Measurements from ENCODE around the gene MRPL58. TPM values are rescaled to one million over a fixed set of nuclear protein-coding genes. Genes with fewer than 3 reads are reported as not detected.
"Not testable (repeated sequence)": the region's sequence is repeated elsewhere in the genome, so short reads cannot be mapped to it uniquely, and the experiment has no call there.

MRPL58 gene
- total RNA-seq, 2 experiments from 2014 or later = 5.4 to 7.1 TPM

DNA sequence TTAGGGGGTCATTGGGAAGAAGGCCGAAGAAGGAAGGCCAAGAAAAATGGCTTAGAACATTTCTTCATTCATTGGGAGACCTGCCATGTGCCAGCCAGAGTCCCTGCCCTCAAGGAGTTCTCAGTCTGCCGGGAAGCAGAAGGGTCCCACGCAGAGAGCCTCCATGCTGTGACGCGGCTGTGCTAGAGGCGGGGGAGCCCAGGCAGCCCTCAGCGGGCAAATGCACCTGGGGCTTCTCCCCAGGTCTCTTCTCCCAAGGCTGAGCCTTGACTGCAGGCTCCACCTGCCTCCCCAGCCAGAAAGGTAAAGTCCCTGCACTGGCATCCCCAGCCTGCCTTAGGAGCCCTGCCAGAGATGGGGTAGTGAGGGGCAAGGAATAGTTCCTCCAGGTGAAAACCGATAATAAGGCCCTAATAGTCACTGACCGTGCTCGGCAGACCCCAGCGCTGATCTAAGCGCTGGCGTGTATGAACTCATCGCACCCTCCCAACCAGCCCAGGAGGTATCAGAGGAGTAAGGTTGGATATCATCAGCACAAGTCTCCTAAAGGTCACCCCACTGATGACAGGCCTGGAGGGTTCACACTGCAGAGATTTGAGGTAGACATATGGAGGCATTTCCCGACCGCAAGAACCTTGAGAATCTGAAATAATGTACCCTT lies 31.0 kb upstream of the MRPL58 start:
- ATAC-seq (ENCODE audit: poor library complexity) = no peak
- H3K9me3 ChIP-seq (ENCODE audit: control insufficient read depth in 1 of 2, insufficient read depth in 1 of 2, low read length in 2 of 2) = no peaks in the 10 kb centered on the region
- Mint-ChIP-seq H3K36me3 (ENCODE audit: low read depth) (no peaks in the 10 kb centered on the region), H3K4me1 (ENCODE audit: low read depth) (peaks cover 22% of the 10 kb centered on the region), H3K27ac (peak overlapping the region; percentile 89), H3K4me3 (peak overlapping the region; percentile 91), H3K27me3 (no peaks in the 10 kb centered on the region), H3K9me3 (no peaks in the 10 kb centered on the region)
- intact Hi-C loops (cut with DNase I, micrococcal nuclease) = loop anchor here in 1 of 2 experiments (5.0 to 10.0 kb wide), 2 partner anchors 66 to 423 kb away; partner anchors contain the start of genes ATP5PD, GRB2 and KCTD2
- no peaks in the 10 kb centered on the region for H3K36me3 ChIP-seq (ENCODE audit: insufficient read depth, low read length)
- TF ChIP-seq, protein P1, sequence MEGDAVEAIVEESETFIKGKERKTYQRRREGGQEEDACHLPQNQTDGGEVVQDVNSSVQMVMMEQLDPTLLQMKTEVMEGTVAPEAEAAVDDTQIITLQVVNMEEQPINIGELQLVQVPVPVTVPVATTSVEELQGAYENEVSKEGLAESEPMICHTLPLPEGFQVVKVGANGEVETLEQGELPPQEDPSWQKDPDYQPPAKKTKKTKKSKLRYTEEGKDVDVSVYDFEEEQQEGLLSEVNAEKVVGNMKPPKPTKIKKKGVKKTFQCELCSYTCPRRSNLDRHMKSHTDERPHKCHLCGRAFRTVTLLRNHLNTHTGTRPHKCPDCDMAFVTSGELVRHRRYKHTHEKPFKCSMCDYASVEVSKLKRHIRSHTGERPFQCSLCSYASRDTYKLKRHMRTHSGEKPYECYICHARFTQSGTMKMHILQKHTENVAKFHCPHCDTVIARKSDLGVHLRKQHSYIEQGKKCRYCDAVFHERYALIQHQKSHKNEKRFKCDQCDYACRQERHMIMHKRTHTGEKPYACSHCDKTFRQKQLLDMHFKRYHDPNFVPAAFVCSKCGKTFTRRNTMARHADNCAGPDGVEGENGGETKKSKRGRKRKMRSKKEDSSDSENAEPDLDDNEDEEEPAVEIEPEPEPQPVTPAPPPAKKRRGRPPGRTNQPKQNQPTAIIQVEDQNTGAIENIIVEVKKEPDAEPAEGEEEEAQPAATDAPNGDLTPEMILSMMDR (IDR thresholded peaks at IDR 0.05) = no peak
- peaks cover 19% of the 10 kb centered on the region for H3K4me1 ChIP-seq (ENCODE audit: insufficient read depth, low read length)
- H3K27ac ChIP-seq (ENCODE audit: low read depth in 1 of 2, low read length in 2 of 2) = peak overlapping the region; percentile 36 to 71
- H3K4me3 ChIP-seq (ENCODE audit: low read length) = peak overlapping the region; percentile 80
- ChIA-PET POLR2A (no interaction called here), CTCF (interaction anchor here (0.6 kb wide), 1 partner anchor 198 kb away, joined by 4 read pairs; no protein-coding TSS in a partner anchor)
- no peak for DNase-seq
- no peaks in the 10 kb centered on the region for H3K27me3 ChIP-seq (ENCODE audit: control insufficient read depth in 1 of 2, insufficient read depth in 2 of 2, low read length in 2 of 2)

DNA sequence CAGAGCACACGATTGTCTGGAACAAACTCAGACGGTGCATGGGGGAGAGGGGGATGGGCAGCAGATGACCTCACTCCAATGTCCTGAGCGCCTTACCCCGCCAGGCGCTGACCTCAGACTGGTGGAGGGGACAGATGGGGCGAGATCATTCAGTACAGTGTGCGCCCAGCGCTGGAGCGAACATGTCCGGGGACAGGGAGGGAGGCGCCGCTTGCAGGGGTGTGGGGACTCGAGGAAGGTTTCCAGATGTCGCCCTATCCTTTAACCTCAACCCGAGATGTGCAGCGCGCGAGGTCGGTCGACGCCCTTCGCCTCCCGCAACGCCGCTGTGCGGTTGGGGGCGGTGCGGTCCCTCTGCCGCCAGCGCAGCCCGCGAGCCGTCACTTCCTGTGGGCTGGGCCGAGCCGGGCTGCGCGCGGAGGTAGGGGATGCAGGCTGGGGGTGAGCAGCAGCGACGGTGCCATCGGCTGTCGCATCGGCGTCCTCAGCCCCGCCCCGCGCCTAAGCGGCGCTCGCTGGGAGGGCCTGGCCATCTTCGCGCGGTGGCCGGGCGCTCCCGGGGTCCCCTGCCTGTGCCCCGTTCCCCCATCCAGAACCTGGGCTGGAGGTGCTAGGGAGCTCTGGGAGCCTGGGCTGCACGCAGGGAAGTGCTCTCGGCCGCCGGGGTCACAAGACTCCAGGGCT lies 30.3 kb upstream of the MRPL58 start:
- ChIA-PET POLR2A (interaction anchor here (1.0 to 2.5 kb wide), 3 partner anchors 10 to 52 kb away, joined by 3 to 11 read pairs (median 10); partner anchors contain the start of genes HID1 and MRPL58), CTCF (no interaction called here)
- DNase-seq = peak; percentile 61 to 93 (median 77)
- Mint-ChIP-seq H3K27ac (peak overlapping the region; percentile 89), H3K4me3 (peak overlapping the region; percentile 91), H3K36me3 (ENCODE audit: low read depth) (no peaks in the 10 kb centered on the region), H3K4me1 (ENCODE audit: low read depth) (peaks cover 29% of the 10 kb centered on the region), H3K27me3 (peaks cover 2% of the 10 kb centered on the region), H3K9me3 (no peaks in the 10 kb centered on the region)
- peaks cover 26% of the 10 kb centered on the region for H3K4me1 ChIP-seq (ENCODE audit: insufficient read depth, low read length)
- intact Hi-C loops (cut with DNase I, micrococcal nuclease) = loop anchor here (2.0 to 10.0 kb wide), 4 partner anchors 31 to 423 kb away; partner anchors contain the start of genes ATP5PD (in 1 of the 2), GRB2 (in 1 of the 2), KCTD2 (in 1 of the 2) and MRPL58 (in 1 of the 2)
- peak overlapping the region; percentile 80 for H3K4me3 ChIP-seq (ENCODE audit: low read length)
- H3K27ac ChIP-seq (ENCODE audit: low read depth in 1 of 2, low read length in 2 of 2) = peak overlapping the region; percentile 53 to 71
- H3K36me3 ChIP-seq (ENCODE audit: insufficient read depth, low read length) = no peaks in the 10 kb centered on the region
- H3K9me3 ChIP-seq (ENCODE audit: control insufficient read depth in 1 of 2, insufficient read depth in 1 of 2, low read length in 2 of 2) = no peaks in the 10 kb centered on the region
- no peaks in the 10 kb centered on the region for H3K27me3 ChIP-seq (ENCODE audit: control insufficient read depth in 1 of 2, insufficient read depth in 2 of 2, low read length in 2 of 2)
- TF ChIP-seq, protein P1 (IDR thresholded peaks at IDR 0.05) = no peak
- peak; percentile 91 for ATAC-seq (ENCODE audit: poor library complexity)

DNA sequence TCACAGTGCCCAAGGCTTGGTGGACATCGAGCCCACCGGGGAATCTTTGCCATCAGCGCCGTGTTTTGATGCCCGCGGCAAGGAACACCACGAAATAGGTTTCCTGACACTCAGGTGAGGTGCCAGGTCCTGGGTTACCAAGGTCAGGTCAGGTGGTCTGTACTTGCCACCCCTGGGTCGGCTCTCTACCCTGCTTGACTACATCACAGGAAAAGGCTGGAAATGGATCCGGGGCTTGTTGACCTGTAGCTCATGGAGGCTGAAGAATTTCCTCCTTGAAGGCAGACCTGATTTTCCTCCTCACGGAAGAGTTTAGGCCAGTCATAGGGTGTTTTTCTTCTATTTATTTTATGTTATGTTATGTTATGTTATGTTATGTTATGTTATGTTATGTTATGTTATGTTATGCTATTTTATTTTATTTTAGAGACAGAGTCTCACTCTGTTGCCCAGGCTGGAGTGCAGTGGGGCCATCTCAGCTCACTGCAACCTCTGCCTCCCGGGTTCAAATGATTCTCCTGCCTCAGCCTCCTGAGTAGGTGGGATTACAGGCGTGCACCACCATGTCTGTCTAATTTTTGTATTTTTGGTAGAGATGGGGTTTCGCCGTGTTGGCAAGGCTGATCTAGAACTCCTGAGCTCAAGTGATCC lies 29.7 kb upstream of the MRPL58 start:
- H3K27me3 ChIP-seq (ENCODE audit: control insufficient read depth in 1 of 2, insufficient read depth in 2 of 2, low read length in 2 of 2); ATAC-seq (ENCODE audit: poor library complexity); H3K27me3 Mint-ChIP-seq; H3K36me3 ChIP-seq (ENCODE audit: insufficient read depth, low read length); H3K36me3 Mint-ChIP-seq (ENCODE audit: low read depth); H3K9me3 ChIP-seq (ENCODE audit: control insufficient read depth in 1 of 2, insufficient read depth in 1 of 2, low read length in 2 of 2); H3K9me3 Mint-ChIP-seq: not testable (repeated sequence)
- DNase-seq = peak in 1 of 14 experiments; percentile 27
- ChIA-PET CTCF (interaction anchor here (1.2 to 1.7 kb wide), 3 partner anchors 21 to 29 kb away, joined by 4 to 7 read pairs (median 4); partner anchors contain the start of gene MRPL58), POLR2A (interaction anchor here (0.6 to 2.5 kb wide), 6 partner anchors 9 to 84 kb away, joined by 3 to 11 read pairs (median 4); partner anchors contain the start of genes HID1 and MRPL58)
- H3K27ac ChIP-seq (ENCODE audit: low read depth in 1 of 2, low read length in 2 of 2) = peak overlapping the region; percentile 53 to 57
- peaks cover 32% of the 10 kb centered on the region for H3K4me1 Mint-ChIP-seq (ENCODE audit: low read depth)
- H3K4me1 ChIP-seq (ENCODE audit: insufficient read depth, low read length) = peaks cover 28% of the 10 kb centered on the region
- H3K4me3 ChIP-seq (ENCODE audit: low read length) = peak overlapping the region; percentile 55
- peak overlapping the region; percentile 89 for H3K27ac Mint-ChIP-seq
- intact Hi-C loops (cut with DNase I, micrococcal nuclease) = loop anchor here (2.0 to 10.0 kb wide), 4 partner anchors 30 to 422 kb away; partner anchors contain the start of genes ATP5PD (in 1 of the 2), GRB2 (in 1 of the 2), KCTD2 (in 1 of the 2) and MRPL58 (in 1 of the 2)
- H3K4me3 Mint-ChIP-seq = peak overlapping the region; percentile 91
